K562 (cell line): ENCODE data around the gene LRP3. TPM values are rescaled to one million over a fixed set of nuclear protein-coding genes. Genes with fewer than 3 reads are reported as not detected.
"Not testable (repeated sequence)": the region's sequence is repeated elsewhere in the genome, so short reads cannot be mapped to it uniquely, and the experiment has no call there.

ENCODE experiments used
- ATAC-seq: fragments of 200-7000 bp; cut with Tn5 transposase; 3 replicates; pipeline ENCODE4 v1.9.1; 2020; ENCODE audit warnings: moderate library complexity
- BruUV-seq: library from RNA; stranded (reverse); fragments of 400-500 nt; replicated peaks from 2 replicates; lab custom pipeline; 2021; lab: Mats Ljungman, UMichigan
- CTCF ChIA-PET: fragments of 300-600 bp; formaldehyde crosslinking; extraction: SDS; loops from one replicate; lab custom pipeline; 2021; ENCODE audit warnings: low intra/inter-chr PET ratio; lab: Yijun Ruan, JAX
- POLR2A ChIA-PET: fragments of 300-600, 350-650 bp; sonication (Branson Sonifier 250); formaldehyde crosslinking; extraction: SDS; loops from one replicate; lab custom pipeline; 2021; ENCODE audit warnings: antibody characterized with exemption, inconsistent platforms; lab: Yijun Ruan, JAX
- DNase-seq, 4 experiments: peaks; one replicate each; pipeline versions ENCODE4 v3.0.0 to v3.0.0-alpha.2; 2011 to 2018; ENCODE audit warnings: low spot score in 3 of 4, mixed read lengths in 3 of 4; ENCODE audit errors: extremely low read depth in 1 of 4
- FAIRE-seq: peaks from 2 replicates; lab custom pipeline; 2011; peaks lifted over from hg19 to GRCh38; lab: Jason Lieb, UNC
- H2AFZ ChIP-seq: 2 replicates; pipeline ENCODE4 v1.6.0; 2011; ENCODE audit warnings: low read depth, low read length, control low read depth, inconsistent platforms
- H3K27ac ChIP-seq: fragments of 200-600 bp; 3 replicates; pipeline ENCODE4 v1.8.0; 2011; ENCODE audit warnings: low read depth, mild to moderate bottlenecking, control low read depth, inconsistent platforms, low read length, moderate library complexity, mixed read lengths; ENCODE audit errors: extremely low read depth
- H3K27me3 ChIP-seq, 2 experiments: fragments of 300-600 bp in 1 of 2; 2 replicates in 1 of 2; 3 replicates in 1 of 2; pipeline versions ENCODE4 v1.6.0 to v1.8.0; 2011; ENCODE audit warnings: inconsistent platforms in 2 of 2, low read length in 2 of 2, mild to moderate bottlenecking in 1 of 2, mixed read lengths in 1 of 2, moderate library complexity in 1 of 2; ENCODE audit not compliant: control insufficient read depth in 2 of 2, insufficient read depth in 2 of 2
- H3K36me3 ChIP-seq: fragments of 300-600 bp; 3 replicates; pipeline ENCODE4 v1.8.0; 2011; ENCODE audit warnings: mild to moderate bottlenecking, low read length, inconsistent platforms; ENCODE audit not compliant: control insufficient read depth, insufficient read depth
- H3K4me1 ChIP-seq, 2 experiments: fragments of 200-600 bp in 1 of 2; replicated peaks in 1 of 2; 2 replicates in 1 of 2; 3 replicates in 1 of 2; pipeline versions ENCODE4 v1.5.1 to v1.8.0; 2011; ENCODE audit warnings: inconsistent platforms in 2 of 2, low read length in 2 of 2, mild to moderate bottlenecking in 1 of 2, mixed read lengths in 1 of 2, moderate library complexity in 1 of 2; ENCODE audit not compliant: control insufficient read depth in 2 of 2, insufficient read depth in 2 of 2
- H3K4me2 ChIP-seq: 2 replicates; pipeline ENCODE4 v1.6.1; 2011; ENCODE audit warnings: low read length, control low read depth, inconsistent platforms, mixed read lengths; ENCODE audit not compliant: insufficient read depth
- H3K4me3 ChIP-seq: fragments of 200-600 bp; sonication (generic), shearing (Covaris generic); 2 replicates; pipeline ENCODE4 v1.5.1; 2016; ENCODE audit warnings: control low read depth, inconsistent platforms
- H3K79me2 ChIP-seq: fragments of 200-600 bp; 3 replicates; pipeline ENCODE4 v1.8.0; 2011; ENCODE audit warnings: low read length, inconsistent platforms; ENCODE audit not compliant: control insufficient read depth, insufficient read depth
- H3K9ac ChIP-seq, 2 experiments: 2 replicates each; pipeline versions ENCODE4 v1.6.0 to v1.6.1; 2011; ENCODE audit warnings: low read depth in 2 of 2, low read length in 2 of 2, control low read depth in 1 of 2, inconsistent platforms in 1 of 2, mild to moderate bottlenecking in 1 of 2, mixed read lengths in 1 of 2; ENCODE audit not compliant: insufficient read depth in 1 of 2
- H3K9me1 ChIP-seq: one replicate; pipeline ENCODE4 v1.6.0; 2011; ENCODE audit warnings: inconsistent platforms, mild to moderate bottlenecking, low read length, moderate library complexity; ENCODE audit not compliant: control insufficient read depth, insufficient read depth
- H3K9me3 ChIP-seq: replicated peaks from 2 replicates; pipeline ENCODE4 v1.5.1; 2011; ENCODE audit warnings: low read depth, low read length, inconsistent platforms; ENCODE audit not compliant: control insufficient read depth, insufficient read depth
- H4K20me1 ChIP-seq: replicated peaks from 2 replicates; pipeline ENCODE4 v1.6.1; 2011; ENCODE audit warnings: low read length, inconsistent platforms, mixed read lengths; ENCODE audit not compliant: control insufficient read depth, insufficient read depth
- HEY1 ChIP-seq: fragments of 250-450 bp; sonication (Bioruptor Pico); IDR thresholded peaks from 2 replicates; pipeline ENCODE4 v1.5.0; 2020; ENCODE audit warnings: mild to moderate bottlenecking, moderate library complexity, borderline replicate concordance
- MAFG ChIP-seq: fragments of 450-650 bp; conservative IDR thresholded peaks from 2 replicates; pipeline ENCODE4 v1.6.1; 2016; ENCODE audit warnings: missing genetic modification characterization, missing compliant biosample characterization
- NR2F6 ChIP-seq: fragments of 450-650 bp; formaldehyde crosslinking; IDR thresholded peaks from 2 replicates; pipeline ENCODE4 v1.4.0; 2020; ENCODE audit warnings: mild to moderate bottlenecking
- TCF7L2 ChIP-seq: fragments of 150-350 bp; IDR thresholded peaks from 2 replicates; pipeline ENCODE4 v1.6.1; 2016; ENCODE audit warnings: low read depth, mild to moderate bottlenecking, low read length, moderate library complexity
- YY1 ChIP-seq, 3 experiments: IDR thresholded peaks; 2 replicates each; pipeline ENCODE4 v1.6.1; 2011; ENCODE audit warnings: low read length in 2 of 3, mild to moderate bottlenecking in 2 of 3, moderate library complexity in 2 of 3, borderline replicate concordance in 1 of 3, control low read depth in 1 of 3, low read depth in 1 of 3; ENCODE audit not compliant: insufficient read depth in 3 of 3, insufficient replicate concordance in 2 of 3, control insufficient read depth in 1 of 3, insufficient read length in 1 of 3; ENCODE audit errors: extremely low read depth in 1 of 3
- ZFPM2 ChIP-seq: fragments of 250-450 bp; sonication (Bioruptor Pico); IDR thresholded peaks from 2 replicates; pipeline ENCODE4 v1.5.1; 2022; ENCODE audit warnings: mild to moderate bottlenecking
- ZNF121 ChIP-seq: sonication (generic); formaldehyde crosslinking; conservative IDR thresholded peaks from 2 replicates; pipeline ENCODE4 v1.8.0; 2022; ENCODE audit warnings: missing genetic modification reagents
- ZNF282 ChIP-seq: sonication (generic); formaldehyde crosslinking; IDR thresholded peaks from 2 replicates; pipeline ENCODE4 v1.8.1; 2023; ENCODE audit warnings: missing genetic modification reagents
- ZNF41 ChIP-seq: fragments of 250-450 bp; sonication (Bioruptor Pico); conservative IDR thresholded peaks from 2 replicates; pipeline ENCODE4 v1.4.0; 2020; ENCODE audit warnings: mild to moderate bottlenecking
- WGBS: fragments of 100-300 bp; shearing (Covaris generic); methylation state at CpG from one replicate; pipeline ENCODE4 v1.1.6; 2016; ENCODE audit warnings: low coverage, mixed read lengths; ENCODE audit not compliant: insufficient coverage; ENCODE audit errors: missing lambda C conversion rate; 5-methylcytosine and 5-hydroxymethylcytosine counted together
- in situ Hi-C: fragments of 300-500 bp; cut with MboI; formaldehyde crosslinking; loops from 4 replicates; pipeline ENCODE4 v1.15.0; 2018; ENCODE audit warnings: inconsistent platforms, mixed read lengths
- intact Hi-C: fragments of 100-400 bp; cut with micrococcal nuclease; formaldehyde crosslinking; loops from 2 replicates; pipeline ENCODE4 v1.14.2; 2022
- polyA plus RNA-seq, 8 experiments: library from polyadenylated mRNA; depleted of rRNA in 4 of 8; stranded (reverse) in 5 of 8; unstranded in 3 of 8; fragments of >200 nt; fragmentation: Nextera tagmentation in 2 of 8; fragmentation: Illumina TruSeq in 1 of 8; extraction: Ambion mirVana in 2 of 8; extraction: Trizol in 1 of 8; gene quantifications; 2 replicates each; pipeline versions ENCODE4 v1.2.1 to v1.2.3, GENCODE V29; 2011 to 2014; ENCODE audit warnings: inconsistent platforms in 1 of 8, missing spikeins in 1 of 8
- total RNA-seq, 7 experiments: library from RNA; depleted of rRNA in 6 of 7; stranded (reverse); fragments of >200 nt in 6 of 7; fragmentation: Illumina TruSeq in 2 of 7; extraction: Trizol in 2 of 7; gene quantifications; 2 replicates each; pipeline versions ENCODE4 v1.2.1 to v1.2.3, GENCODE V29; 2011 to 2021; ENCODE audit warnings: low replicate concordance in 1 of 7
- TF ChIP-seq, protein P1 (sequence below): fragments of 150-350 bp; conservative IDR thresholded peaks from 2 replicates; pipeline ENCODE4 v1.6.1; 2014; ENCODE audit warnings: low read length
- TF ChIP-seq, protein P2 (sequence below): fragments of 450-650 bp; IDR thresholded peaks from 2 replicates; pipeline ENCODE4 v1.6.1; 2016; ENCODE audit warnings: mild to moderate bottlenecking

The LRP3 gene
- total and polyA plus RNA-seq, 9 of the 15 experiments (the other 6 are each of a cell fraction or from before 2014, with no cell fraction given) = 0.29 TPM; not detected in 8

DNA sequence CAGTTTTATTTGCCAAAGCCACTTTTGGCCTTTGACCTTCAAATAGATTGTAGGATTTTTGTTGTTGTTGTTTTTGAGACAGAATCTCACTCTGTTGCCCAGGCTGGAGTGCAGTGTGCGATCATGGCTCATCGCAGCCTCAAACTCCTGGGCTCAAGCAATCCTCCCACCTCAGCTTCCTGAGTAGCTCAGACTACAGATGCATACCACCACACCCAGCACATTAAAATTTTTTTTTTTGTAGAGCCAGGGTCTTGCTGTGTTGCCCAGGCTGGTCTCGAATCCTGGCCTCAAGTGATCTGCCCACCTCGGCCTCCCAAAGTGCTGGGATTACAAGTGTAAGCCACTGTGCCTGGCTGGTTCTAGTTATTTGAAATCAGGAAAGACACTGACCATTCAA is 3.0 kb upstream of the LRP3 start:
- intact Hi-C loops, FAIRE-seq: not testable (repeated sequence)

DNA sequence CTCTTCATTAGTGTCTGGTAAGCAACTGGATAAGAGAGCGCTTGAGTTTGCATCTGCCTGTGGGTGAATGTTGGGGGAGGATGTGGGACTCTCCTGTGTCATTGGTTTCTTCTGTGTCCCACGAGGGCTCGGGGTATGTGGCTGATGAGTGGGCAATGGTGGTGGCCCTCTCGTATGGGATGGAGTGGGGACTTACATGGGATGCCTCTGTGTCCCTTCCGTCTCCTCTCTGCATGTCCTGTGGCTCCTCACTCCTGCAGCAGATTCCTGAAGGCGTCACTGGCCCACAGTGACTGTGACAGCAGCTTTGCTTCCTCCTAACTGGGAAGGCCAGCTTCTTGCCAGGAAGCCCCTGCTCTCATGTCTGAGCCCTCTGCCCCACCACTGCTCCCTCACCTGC is 2.6 kb upstream of the LRP3 start:
- Histone ChIP-seq H3K79me2 (no peaks in the 10 kb centered on the region), H2AFZ (no peak overlapping the region), H3K4me3 (no peak overlapping the region), H3K4me2 (no peak overlapping the region), H3K9me3 (no peaks in the 10 kb centered on the region), H3K36me3 (no peaks in the 10 kb centered on the region), H3K27me3 (peaks cover 0 to 26% of the 10 kb centered on the region in 2 experiments; a peak in 4 of 5 replicates), H4K20me1 (no peaks in the 10 kb centered on the region), H3K9me1 (no peaks in the 10 kb centered on the region), H3K27ac (no peak overlapping the region), H3K4me1 (no peaks in the 10 kb centered on the region; a peak in 2 of 5 replicates), H3K9ac (no peak overlapping the region)
- no peak for FAIRE-seq
- ATAC-seq = no peak
- DNase-seq = no peak
- CTCF ChIA-PET = no interaction called here
- in situ Hi-C loops = no loop called here
- WGBS = 5% methylated on average over 6 of the region's 6 CpGs
- no TSS peak for BruUV-seq
- intact Hi-C loops = no loop called here
- POLR2A ChIA-PET = interaction anchor here (0.6 to 1.1 kb wide), 2 partner anchors 14 to 500 kb away, joined by 3 read pairs; partner anchors contain the start of gene NUDT19
- TF ChIP-seq ZFPM2 (CRISPR knock-in tag) (no peak), YY1 (IDR thresholded peaks at IDR 0.05; ENCODE audit: borderline replicate concordance in 1 of 3, control insufficient read depth in 1 of 3, extremely low read depth in 1 of 3, insufficient read depth in 3 of 3, insufficient read length in 1 of 3, insufficient replicate concordance in 2 of 3, low read depth in 1 of 3, low read length in 2 of 3) (no peak), TCF7L2 (no peak), HEY1 (CRISPR knock-in tag) (no peak), ZNF282 (CRISPR knock-in tag) (no peak), NR2F6 (CRISPR knock-in tag) (no peak), MAFG (no peak), ZNF41 (no peak)
- TF ChIP-seq, protein P1, sequence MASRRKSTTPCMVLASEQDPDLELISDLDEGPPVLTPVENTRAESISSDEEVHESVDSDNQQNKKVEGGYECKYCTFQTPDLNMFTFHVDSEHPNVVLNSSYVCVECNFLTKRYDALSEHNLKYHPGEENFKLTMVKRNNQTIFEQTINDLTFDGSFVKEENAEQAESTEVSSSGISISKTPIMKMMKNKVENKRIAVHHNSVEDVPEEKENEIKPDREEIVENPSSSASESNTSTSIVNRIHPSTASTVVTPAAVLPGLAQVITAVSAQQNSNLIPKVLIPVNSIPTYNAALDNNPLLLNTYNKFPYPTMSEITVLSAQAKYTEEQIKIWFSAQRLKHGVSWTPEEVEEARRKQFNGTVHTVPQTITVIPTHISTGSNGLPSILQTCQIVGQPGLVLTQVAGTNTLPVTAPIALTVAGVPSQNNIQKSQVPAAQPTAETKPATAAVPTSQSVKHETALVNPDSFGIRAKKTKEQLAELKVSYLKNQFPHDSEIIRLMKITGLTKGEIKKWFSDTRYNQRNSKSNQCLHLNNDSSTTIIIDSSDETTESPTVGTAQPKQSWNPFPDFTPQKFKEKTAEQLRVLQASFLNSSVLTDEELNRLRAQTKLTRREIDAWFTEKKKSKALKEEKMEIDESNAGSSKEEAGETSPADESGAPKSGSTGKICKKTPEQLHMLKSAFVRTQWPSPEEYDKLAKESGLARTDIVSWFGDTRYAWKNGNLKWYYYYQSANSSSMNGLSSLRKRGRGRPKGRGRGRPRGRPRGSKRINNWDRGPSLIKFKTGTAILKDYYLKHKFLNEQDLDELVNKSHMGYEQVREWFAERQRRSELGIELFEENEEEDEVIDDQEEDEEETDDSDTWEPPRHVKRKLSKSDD = no peak
- TF ChIP-seq, protein P2, sequence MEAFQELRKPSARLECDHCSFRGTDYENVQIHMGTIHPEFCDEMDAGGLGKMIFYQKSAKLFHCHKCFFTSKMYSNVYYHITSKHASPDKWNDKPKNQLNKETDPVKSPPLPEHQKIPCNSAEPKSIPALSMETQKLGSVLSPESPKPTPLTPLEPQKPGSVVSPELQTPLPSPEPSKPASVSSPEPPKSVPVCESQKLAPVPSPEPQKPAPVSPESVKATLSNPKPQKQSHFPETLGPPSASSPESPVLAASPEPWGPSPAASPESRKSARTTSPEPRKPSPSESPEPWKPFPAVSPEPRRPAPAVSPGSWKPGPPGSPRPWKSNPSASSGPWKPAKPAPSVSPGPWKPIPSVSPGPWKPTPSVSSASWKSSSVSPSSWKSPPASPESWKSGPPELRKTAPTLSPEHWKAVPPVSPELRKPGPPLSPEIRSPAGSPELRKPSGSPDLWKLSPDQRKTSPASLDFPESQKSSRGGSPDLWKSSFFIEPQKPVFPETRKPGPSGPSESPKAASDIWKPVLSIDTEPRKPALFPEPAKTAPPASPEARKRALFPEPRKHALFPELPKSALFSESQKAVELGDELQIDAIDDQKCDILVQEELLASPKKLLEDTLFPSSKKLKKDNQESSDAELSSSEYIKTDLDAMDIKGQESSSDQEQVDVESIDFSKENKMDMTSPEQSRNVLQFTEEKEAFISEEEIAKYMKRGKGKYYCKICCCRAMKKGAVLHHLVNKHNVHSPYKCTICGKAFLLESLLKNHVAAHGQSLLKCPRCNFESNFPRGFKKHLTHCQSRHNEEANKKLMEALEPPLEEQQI = no peak

More for the DNA sequence above, 3.0 kb upstream of the LRP3 start:
- H3K4me3 ChIP-seq, H3K9me1 ChIP-seq, H2AFZ ChIP-seq, H3K27ac ChIP-seq, in situ Hi-C loops, DNase-seq, H4K20me1 ChIP-seq, ATAC-seq, H3K4me2 ChIP-seq, CTCF ChIA-PET, H3K79me2 ChIP-seq, H3K9ac ChIP-seq, H3K4me1 ChIP-seq, H3K36me3 ChIP-seq, BruUV-seq, H3K9me3 ChIP-seq: not testable (repeated sequence)
- H3K27me3 ChIP-seq = peaks cover 0 to 22% of the 10 kb centered on the region in 2 experiments; a peak in 3 of 5 replicates
- WGBS = 0% methylated on average over 4 of the region's 4 CpGs
- POLR2A ChIA-PET = interaction anchor here (1.1 kb wide), 1 partner anchor 13 kb away, joined by 3 read pairs; no protein-coding TSS in a partner anchor
- 0 out of 2 replicates have a peak, but pooled peaks have one; percentile 17 for TF ChIP-seq ZNF121 (CRISPR knock-in tag)
